Measurements from ENCODE around the gene GLI1.

DNA sequence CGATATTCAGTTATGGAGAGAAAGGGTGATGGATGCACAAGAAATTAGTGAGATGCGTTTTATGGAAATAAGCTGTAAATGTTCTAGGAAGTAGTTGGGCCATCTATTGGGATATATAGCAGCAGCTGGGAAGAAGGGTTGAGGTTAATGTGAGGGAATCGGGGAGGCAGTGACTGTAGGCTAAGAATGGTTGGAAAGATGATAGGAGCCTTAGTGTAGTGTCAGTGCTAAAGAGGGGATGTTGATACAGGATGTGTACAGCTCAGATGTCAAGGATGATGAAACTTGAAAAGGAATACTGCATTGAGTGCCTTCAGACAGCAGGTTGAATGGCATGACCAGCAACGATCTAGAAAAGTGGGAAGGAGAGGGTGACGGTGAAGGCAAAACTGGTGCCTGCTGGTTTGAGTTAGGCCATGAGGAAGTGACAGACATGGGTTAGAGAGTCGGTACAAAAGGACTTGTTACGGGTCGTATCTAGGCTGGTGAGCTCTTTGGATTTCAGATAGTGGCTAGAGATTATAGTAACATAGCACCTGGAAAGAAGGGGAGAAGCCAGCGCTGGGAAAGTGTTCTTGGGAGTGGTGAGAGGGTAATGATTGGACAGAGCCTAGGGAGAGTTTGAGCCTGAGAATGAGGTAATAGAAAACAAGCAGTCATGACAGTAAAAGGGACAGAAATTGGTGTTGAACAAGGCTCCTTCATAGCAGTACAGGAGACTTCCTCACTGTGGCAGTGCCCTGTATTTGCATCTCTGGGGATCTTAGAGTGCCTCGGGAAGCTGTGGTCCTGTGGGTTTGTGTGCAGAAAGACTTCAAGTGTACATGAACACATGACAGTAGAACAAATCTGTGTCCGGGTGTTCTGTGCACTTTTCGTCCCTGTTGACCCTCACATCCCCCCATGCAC is 37.9 kb downstream of the GLI1 start:
- TF ChIP-seq, protein P1, sequence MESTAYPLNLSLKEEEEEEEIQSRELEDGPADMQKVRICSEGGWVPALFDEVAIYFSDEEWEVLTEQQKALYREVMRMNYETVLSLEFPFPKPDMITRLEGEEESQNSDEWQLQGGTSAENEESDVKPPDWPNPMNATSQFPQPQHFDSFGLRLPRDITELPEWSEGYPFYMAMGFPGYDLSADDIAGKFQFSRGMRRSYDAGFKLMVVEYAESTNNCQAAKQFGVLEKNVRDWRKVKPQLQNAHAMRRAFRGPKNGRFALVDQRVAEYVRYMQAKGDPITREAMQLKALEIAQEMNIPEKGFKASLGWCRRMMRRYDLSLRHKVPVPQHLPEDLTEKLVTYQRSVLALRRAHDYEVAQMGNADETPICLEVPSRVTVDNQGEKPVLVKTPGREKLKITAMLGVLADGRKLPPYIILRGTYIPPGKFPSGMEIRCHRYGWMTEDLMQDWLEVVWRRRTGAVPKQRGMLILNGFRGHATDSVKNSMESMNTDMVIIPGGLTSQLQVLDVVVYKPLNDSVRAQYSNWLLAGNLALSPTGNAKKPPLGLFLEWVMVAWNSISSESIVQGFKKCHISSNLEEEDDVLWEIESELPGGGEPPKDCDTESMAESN (CRISPR knock-in tag; conservative IDR thresholded peaks at IDR 0.05) = no peak
- TF ChIP-seq ZNF274 (CRISPR knock-in tag; IDR thresholded peaks at IDR 0.05) (no peak), POLR2AphosphoS5 (IDR thresholded peaks at IDR 0.05; ENCODE audit: low read depth, low read length) (no peak), FIP1L1 (IDR thresholded peaks at IDR 0.05; ENCODE audit: borderline replicate concordance, insufficient read depth, low read depth, low read length) (no peak), ZNF605 (CRISPR knock-in tag; IDR thresholded peaks at IDR 0.05) (no peak), TRIM24 (CRISPR knock-in tag; IDR thresholded peaks at IDR 0.05) (no peak), EED (CRISPR knock-in tag; IDR thresholded peaks at IDR 0.05) (no peak), POLR2A (IDR thresholded peaks at IDR 0.05; ENCODE audit: insufficient read depth in 1 of 2, low read depth in 2 of 2, low read length in 2 of 2) (peak in 1 of 2 experiments; percentile 8; a peak in 1 of 4 replicates), ZNF432 (CRISPR knock-in tag; IDR thresholded peaks at IDR 0.05; ENCODE audit: borderline replicate concordance) (no peak)
- TF ChIP-seq, protein P2, sequence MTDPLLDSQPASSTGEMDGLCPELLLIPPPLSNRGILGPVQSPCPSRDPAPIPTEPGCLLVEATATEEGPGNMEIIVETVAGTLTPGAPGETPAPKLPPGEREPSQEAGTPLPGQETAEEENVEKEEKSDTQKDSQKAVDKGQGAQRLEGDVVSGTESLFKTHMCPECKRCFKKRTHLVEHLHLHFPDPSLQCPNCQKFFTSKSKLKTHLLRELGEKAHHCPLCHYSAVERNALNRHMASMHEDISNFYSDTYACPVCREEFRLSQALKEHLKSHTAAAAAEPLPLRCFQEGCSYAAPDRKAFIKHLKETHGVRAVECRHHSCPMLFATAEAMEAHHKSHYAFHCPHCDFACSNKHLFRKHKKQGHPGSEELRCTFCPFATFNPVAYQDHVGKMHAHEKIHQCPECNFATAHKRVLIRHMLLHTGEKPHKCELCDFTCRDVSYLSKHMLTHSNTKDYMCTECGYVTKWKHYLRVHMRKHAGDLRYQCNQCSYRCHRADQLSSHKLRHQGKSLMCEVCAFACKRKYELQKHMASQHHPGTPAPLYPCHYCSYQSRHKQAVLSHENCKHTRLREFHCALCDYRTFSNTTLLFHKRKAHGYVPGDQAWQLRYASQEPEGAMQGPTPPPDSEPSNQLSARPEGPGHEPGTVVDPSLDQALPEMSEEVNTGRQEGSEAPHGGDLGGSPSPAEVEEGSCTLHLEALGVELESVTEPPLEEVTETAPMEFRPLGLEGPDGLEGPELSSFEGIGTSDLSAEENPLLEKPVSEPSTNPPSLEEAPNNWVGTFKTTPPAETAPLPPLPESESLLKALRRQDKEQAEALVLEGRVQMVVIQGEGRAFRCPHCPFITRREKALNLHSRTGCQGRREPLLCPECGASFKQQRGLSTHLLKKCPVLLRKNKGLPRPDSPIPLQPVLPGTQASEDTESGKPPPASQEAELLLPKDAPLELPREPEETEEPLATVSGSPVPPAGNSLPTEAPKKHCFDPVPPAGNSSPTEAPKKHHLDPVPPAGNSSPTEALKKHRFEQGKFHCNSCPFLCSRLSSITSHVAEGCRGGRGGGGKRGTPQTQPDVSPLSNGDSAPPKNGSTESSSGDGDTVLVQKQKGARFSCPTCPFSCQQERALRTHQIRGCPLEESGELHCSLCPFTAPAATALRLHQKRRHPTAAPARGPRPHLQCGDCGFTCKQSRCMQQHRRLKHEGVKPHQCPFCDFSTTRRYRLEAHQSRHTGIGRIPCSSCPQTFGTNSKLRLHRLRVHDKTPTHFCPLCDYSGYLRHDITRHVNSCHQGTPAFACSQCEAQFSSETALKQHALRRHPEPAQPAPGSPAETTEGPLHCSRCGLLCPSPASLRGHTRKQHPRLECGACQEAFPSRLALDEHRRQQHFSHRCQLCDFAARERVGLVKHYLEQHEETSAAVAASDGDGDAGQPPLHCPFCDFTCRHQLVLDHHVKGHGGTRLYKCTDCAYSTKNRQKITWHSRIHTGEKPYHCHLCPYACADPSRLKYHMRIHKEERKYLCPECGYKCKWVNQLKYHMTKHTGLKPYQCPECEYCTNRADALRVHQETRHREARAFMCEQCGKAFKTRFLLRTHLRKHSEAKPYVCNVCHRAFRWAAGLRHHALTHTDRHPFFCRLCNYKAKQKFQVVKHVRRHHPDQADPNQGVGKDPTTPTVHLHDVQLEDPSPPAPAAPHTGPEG (CRISPR knock-in tag; IDR thresholded peaks at IDR 0.05) = no peak
- TF ChIP-seq, protein P3, sequence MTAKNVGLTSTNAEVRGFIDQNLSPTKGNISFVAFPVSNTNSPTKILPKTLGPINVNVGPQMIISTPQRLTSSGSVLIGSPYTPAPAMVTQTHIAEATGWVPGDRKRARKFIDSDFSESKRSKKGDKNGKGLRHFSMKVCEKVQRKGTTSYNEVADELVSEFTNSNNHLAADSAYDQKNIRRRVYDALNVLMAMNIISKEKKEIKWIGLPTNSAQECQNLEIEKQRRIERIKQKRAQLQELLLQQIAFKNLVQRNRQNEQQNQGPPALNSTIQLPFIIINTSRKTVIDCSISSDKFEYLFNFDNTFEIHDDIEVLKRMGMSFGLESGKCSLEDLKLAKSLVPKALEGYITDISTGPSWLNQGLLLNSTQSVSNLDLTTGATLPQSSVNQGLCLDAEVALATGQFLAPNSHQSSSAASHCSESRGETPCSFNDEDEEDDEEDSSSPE (CRISPR knock-in tag; IDR thresholded peaks at IDR 0.05) = no peak

Data from HepG2 (cell line).